GM08714 (cell line): Measurements from ENCODE around the gene FBXO42.
A peak's percentile ranks its signal among the peaks of the same experiment; 100 is the strongest.
"Not testable (repeated sequence)": the region's sequence is repeated elsewhere in the genome, so short reads cannot be mapped to it uniquely, and the experiment has no call there.

Source experiments
- H3K4me3 ChIP-seq: fragments of 200-500 bp; sonication (Bioruptor generic); 2 replicates; pipeline ENCODE4 v1.5.1; 2014; ENCODE audit warnings: mild to moderate bottlenecking, low read length, inconsistent platforms
- ZNF274 ChIP-seq: IDR thresholded peaks from 2 replicates; pipeline ENCODE4 v1.6.1; 2012; ENCODE audit warnings: mild to moderate bottlenecking, low read depth, low read length

The FBXO42 gene

GRCh38 chr1:16226129-16226489 is 126.2 kb downstream of the FBXO42 start:
- H3K4me3 ChIP-seq, result no peak overlapping the region
- TF ChIP-seq ZNF274, result no peak

GRCh38 chr1:16224472-16224871 is 127.8 kb downstream of the FBXO42 start:
- no peak overlapping the region for H3K4me3 ChIP-seq
- no peak for TF ChIP-seq ZNF274

DNA sequence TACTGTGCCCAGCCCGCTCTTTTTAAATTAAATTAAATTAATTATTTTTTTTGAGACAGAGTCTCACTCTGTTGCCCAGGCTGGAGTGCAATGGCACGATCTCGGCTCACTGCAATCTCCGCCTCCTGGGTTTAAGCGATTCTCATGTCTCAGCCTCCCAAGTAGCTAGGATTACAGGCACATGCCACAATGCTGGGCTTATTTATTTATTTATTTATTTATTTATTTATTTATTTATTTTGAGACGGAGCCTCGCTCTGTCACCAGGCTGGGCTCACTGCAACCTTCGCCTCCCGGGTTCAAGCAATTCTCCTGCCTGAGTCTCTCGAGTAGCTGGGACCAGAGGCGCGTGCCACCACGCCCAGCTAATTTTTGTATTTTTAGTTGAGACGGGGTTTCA is 129.6 kb downstream of the FBXO42 start:
- not testable (repeated sequence) for H3K4me3 ChIP-seq

DNA sequence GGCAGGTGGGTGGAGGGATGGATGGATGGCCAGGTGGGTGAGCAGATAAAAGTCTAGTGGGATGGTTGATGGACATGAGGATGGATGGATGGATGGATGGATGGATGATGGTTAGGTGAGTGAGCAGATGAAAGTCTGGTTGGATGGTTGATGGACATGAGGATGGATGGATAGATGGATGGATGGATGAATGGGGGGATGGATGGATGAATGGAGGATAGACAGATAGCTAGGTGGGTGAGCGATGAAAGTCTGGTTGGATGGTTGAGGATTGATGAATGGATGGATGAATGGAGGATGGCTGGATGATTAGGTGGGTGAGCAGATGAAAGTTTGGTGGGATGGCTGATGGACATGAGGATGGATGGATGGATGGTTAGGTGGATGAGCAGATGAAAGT is 130.8 kb downstream of the FBXO42 start:
- no peak overlapping the region for H3K4me3 ChIP-seq
- TF ChIP-seq ZNF274, result no peak

- no peak overlapping the region for H3K4me3 ChIP-seq
- no peak for TF ChIP-seq ZNF274
Observed at GRCh38 chr1:16219968-16220500, 132.2 kb downstream of the FBXO42 start.

DNA sequence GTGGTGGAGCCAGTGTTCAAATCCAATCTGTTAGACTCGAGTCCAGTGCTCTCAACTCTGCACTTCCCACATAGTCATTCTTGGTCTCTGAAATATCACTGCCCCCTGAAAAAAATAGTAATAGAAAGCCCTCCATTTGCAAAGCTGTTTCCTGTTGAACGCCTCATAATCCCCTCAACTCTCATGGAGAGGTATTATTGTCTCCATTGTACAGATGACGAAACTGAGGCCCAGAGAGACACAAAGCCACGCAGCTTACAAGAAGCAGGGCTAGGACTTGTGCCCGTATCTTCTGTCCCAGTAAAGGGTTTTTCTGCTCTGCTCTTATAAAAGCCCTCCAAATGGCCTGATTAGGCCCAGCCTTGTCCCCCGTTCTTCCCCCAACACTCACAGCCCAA is 133.6 kb downstream of the FBXO42 start:
- TF ChIP-seq ZNF274, result no peak
- H3K4me3 ChIP-seq, result no peak overlapping the region

DNA sequence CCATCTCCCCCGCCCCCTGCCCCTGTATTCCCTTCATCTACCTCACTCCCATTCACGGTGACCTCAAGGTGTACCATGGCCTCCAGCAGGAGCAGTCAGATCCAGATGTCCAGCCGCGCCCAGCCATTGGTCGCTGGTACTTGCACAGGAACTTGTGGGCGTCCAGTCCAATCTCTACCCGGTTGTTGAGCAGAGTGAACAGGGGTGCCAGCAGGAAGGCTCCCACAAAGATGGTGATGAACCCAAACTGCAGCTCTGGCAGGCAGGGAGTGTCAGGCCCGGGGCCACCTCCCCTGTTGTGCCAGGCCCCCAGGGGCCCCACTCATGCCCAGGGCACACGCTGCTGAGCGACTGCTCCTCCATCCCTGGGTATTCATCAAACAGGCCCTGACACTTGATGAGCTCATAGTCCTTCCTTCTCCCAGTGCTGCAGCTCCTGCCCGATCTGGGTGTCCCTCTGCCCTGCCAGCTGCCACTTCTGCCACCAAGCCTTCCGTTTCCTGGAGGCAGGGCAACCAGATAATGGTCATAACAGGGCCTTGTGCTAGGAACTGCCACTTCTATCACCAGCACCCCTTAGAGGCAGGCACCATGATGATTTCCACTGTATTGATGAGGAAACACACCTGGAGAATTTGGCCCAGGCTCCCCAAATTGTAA is 134.1 kb downstream of the FBXO42 start:
- H3K4me3 ChIP-seq, result no peak overlapping the region
- TF ChIP-seq ZNF274, result no peak

DNA sequence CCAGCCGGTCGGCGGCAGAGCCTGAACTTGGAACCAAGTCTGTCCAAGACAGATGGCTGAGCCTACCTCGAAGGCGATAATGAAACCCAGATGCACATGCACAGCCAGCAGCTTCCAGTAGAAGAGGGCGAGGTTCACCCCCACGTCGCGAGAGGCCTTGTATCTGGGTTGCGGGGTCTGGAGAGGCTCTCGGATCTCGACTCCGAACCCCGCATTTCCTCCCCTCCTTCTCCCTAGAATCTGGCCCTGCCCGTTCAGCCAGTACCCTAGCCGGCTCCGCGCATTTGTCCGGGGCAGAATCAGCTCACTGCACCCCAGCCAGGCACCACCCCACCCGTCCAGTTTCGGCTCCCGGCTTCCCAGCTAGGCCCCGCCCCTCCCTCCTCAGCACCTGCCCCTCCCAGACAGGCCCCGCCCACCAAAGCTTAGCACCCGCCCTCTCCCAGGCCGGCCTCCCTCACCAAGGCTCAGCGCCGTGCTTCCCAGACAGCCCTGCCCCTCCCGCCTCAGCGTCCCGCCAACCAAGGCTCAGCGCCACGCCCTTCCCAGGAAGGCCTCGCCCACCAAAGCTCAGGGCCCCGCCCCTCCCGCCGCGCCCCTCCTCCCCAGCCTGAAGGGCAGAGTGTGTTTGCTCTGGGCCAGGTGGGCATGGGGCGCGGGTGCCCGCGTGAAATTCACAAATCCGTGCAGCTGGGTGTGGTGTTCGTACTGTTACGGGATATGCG is 135.1 kb downstream of the FBXO42 start:
- peak overlapping the region; percentile 40; the same call in 1 of the 2 replicates for H3K4me3 ChIP-seq
- TF ChIP-seq ZNF274, result no peak

- TF ChIP-seq ZNF274, result no peak
- peak overlapping the region; percentile 40; the same call in 1 of the 2 replicates for H3K4me3 ChIP-seq
Observed at GRCh38 chr1:16215882-16216753, 136.2 kb downstream of the FBXO42 start.

DNA sequence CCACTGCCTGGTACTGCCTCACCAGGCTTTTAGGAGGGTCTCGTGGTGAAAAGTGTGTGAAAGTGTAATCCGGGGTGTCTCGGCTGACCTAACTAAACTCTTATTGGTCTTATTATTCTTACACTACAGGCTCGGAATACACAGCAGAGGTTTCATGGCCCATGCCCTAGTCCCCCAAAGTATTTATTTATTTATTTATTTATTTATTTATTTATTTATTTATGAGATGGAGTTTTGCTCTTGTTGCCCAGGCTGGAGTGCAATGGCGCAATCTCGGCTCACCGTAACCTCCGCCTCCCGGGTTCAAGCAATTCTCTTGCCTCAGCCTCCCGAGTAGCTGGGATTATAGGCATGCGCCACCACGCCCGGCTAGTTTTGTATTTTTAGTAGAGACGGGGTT is 137.0 kb downstream of the FBXO42 start:
- H3K4me3 ChIP-seq, result not testable (repeated sequence)

GRCh38 chr1:16213544-16213943 is 138.7 kb downstream of the FBXO42 start:
- H3K4me3 ChIP-seq, result not testable (repeated sequence)

GRCh38 chr1:16213013-16213412 is 139.3 kb downstream of the FBXO42 start:
- H3K4me3 ChIP-seq, result no peak overlapping the region
- no peak for TF ChIP-seq ZNF274

- TF ChIP-seq ZNF274, result no peak
- no peak within 1 kb of the TSS for H3K4me3 ChIP-seq
Observed at GRCh38 chr1:16212251-16212961, 139.9 kb downstream of the FBXO42 start, which contains the start of gene ARHGEF19. Gene ARHGEF19 (minus strand): TSS chr1:16212652. CDS start chr1:16209054, 3,598 bp downstream.

- TF ChIP-seq ZNF274, result no peak
- no peak overlapping the region for H3K4me3 ChIP-seq
Observed at GRCh38 chr1:16211824-16212223, 140.5 kb downstream of the FBXO42 start.
